CD4-positive, alpha-beta T cell treated with Interleukin-12 subunit alpha and Interleukin-12 subunit beta, for 1 hour (primary cell): ENCODE measurements around the gene LUC7L3.
A peak's percentile ranks its signal among the peaks of the same experiment; 100 is the strongest.
"Not testable (repeated sequence)": the region's sequence is repeated elsewhere in the genome, so short reads cannot be mapped to it uniquely, and the experiment has no call there.

Experiments
- DNase-seq: peaks from one replicate; pipeline ENCODE4 v3.0.0-alpha.2; 2020

Gene LUC7L3

GRCh38 chr17:50719144-50719923 lies at the start of gene LUC7L3:
Gene LUC7L3 (plus strand): TSS chr17:50719603. CDS start chr17:50719733, 130 bp downstream.
- DNase-seq = peak; percentile 92

- no peak for DNase-seq
These were observed 47.3 kb upstream of the LUC7L3 start for GRCh38 chr17:50672071-50672470.

GRCh38 chr17:50672831-50673551 lies 46.4 kb upstream of the LUC7L3 start:
- DNase-seq = no peak

GRCh38 chr17:50675190-50675589 lies 44.2 kb upstream of the LUC7L3 start:
- DNase-seq = no peak

- no peak for DNase-seq
These were observed 43.8 kb upstream of the LUC7L3 start for GRCh38 chr17:50675627-50676026.

- no peak for DNase-seq
These were observed 43.1 kb upstream of the LUC7L3 start for GRCh38 chr17:50676065-50676975.

- DNase-seq = no peak
These were observed 41.5 kb upstream of the LUC7L3 start for GRCh38 chr17:50677851-50678375.

GRCh38 chr17:50679008-50679544 lies 40.3 kb upstream of the LUC7L3 start:
- DNase-seq = no peak

GRCh38 chr17:50680126-50680525 lies 39.3 kb upstream of the LUC7L3 start:
- no peak for DNase-seq

- DNase-seq = not testable (repeated sequence)
These were observed 38.7 kb upstream of the LUC7L3 start for GRCh38 chr17:50680543-50681262.

- no peak for DNase-seq
These were observed 37.9 kb upstream of the LUC7L3 start for GRCh38 chr17:50681263-50682200.

GRCh38 chr17:50682441-50682840 lies 37.0 kb upstream of the LUC7L3 start:
- no peak for DNase-seq

- DNase-seq = no peak
These were observed 36.5 kb upstream of the LUC7L3 start for GRCh38 chr17:50682938-50683337.

- no peak for DNase-seq
These were observed 35.7 kb upstream of the LUC7L3 start for GRCh38 chr17:50683434-50684287.

- no peak for DNase-seq
These were observed 35.2 kb upstream of the LUC7L3 start for GRCh38 chr17:50684288-50684611.

GRCh38 chr17:50684612-50685333 lies 34.6 kb upstream of the LUC7L3 start:
- DNase-seq = no peak

GRCh38 chr17:50685334-50685665 lies 34.1 kb upstream of the LUC7L3 start:
- DNase-seq = no peak

GRCh38 chr17:50685691-50686493 lies 33.5 kb upstream of the LUC7L3 start:
- no peak for DNase-seq
